ACC112 (cell line): Measurements from ENCODE around the gene KLC4.
A peak's percentile ranks its signal among the peaks of the same experiment; 100 is the strongest.

ENCODE experiments used
- H2AFZ ChIP-seq: fragments of 200-600 bp; sonication (generic); one replicate; pipeline ENCODE4 v1.6.0; 2017; ENCODE audit warnings: antibody characterized with exemption, low read length; ENCODE audit not compliant: unreplicated experiment
- H3K27ac ChIP-seq: fragments of 200-600 bp; sonication (generic); 2 replicates; pipeline ENCODE4 v1.5.1; 2014; ENCODE audit warnings: low read depth, mild to moderate bottlenecking, antibody characterized with exemption, low read length, moderate library complexity
- H3K27me3 ChIP-seq: fragments of 200-600 bp; sonication (generic); 2 replicates; pipeline ENCODE4 v1.6.1; 2014; ENCODE audit warnings: mild to moderate bottlenecking, antibody characterized with exemption, low read length, moderate library complexity, mixed read lengths; ENCODE audit not compliant: insufficient read depth
- H3K36me3 ChIP-seq: fragments of 200-600 bp; sonication (generic); 2 replicates; pipeline ENCODE4 v1.6.1; 2016; ENCODE audit warnings: mild to moderate bottlenecking, antibody characterized with exemption, low read length, moderate library complexity, mixed read lengths; ENCODE audit not compliant: insufficient read depth
- H3K4me1 ChIP-seq: fragments of 200-600 bp; sonication (generic); one replicate; pipeline ENCODE4 v1.6.1; 2016; ENCODE audit warnings: low read length, mixed read lengths; ENCODE audit not compliant: insufficient read depth, unreplicated experiment, control insufficient read depth
- H3K4me3 ChIP-seq: fragments of 200-600 bp; sonication (generic); 2 replicates; pipeline ENCODE4 v1.5.1; 2014; ENCODE audit warnings: mild to moderate bottlenecking, low read depth, low read length
- H3K79me2 ChIP-seq: fragments of 200-600 bp; sonication (generic); one replicate; pipeline ENCODE4 v1.6.0; 2016; ENCODE audit warnings: low read length; ENCODE audit not compliant: control insufficient read depth, unreplicated experiment, insufficient read depth

The KLC4 gene

GRCh38 chr6:43020052-43020705 lies 39.3 kb upstream of the KLC4 start:
- Histone ChIP-seq H3K4me3 (no peak overlapping the region), H3K79me2 (peaks cover 58% of the 10 kb centered on the region), H2AFZ (no peak overlapping the region), H3K27ac (peak overlapping the region; percentile 1; the same call in 1 of the 2 replicates), H3K27me3 (no peaks in the 10 kb centered on the region), H3K36me3 (peaks cover 8% of the 10 kb centered on the region; the same call in 1 of the 2 replicates), H3K4me1 (peaks cover 24% of the 10 kb centered on the region)

GRCh38 chr6:43020847-43021246 lies 38.6 kb upstream of the KLC4 start:
- Histone ChIP-seq H3K79me2 (peaks cover 52% of the 10 kb centered on the region), H3K4me1 (peaks cover 19% of the 10 kb centered on the region), H2AFZ (no peak overlapping the region), H3K27ac (peak overlapping the region; percentile 75), H3K27me3 (no peaks in the 10 kb centered on the region), H3K36me3 (peaks cover 8% of the 10 kb centered on the region; the same call in 1 of the 2 replicates), H3K4me3 (peak overlapping the region; percentile 100)

- peaks cover 46% of the 10 kb centered on the region for H3K79me2 ChIP-seq
- no peaks in the 10 kb centered on the region for H3K27me3 ChIP-seq
- H3K36me3 ChIP-seq: peaks cover 8% of the 10 kb centered on the region; the same call in 1 of the 2 replicates
- H3K4me1 ChIP-seq: peaks cover 13% of the 10 kb centered on the region
- H3K27ac ChIP-seq: peak within 1 kb of the TSS; percentile 75
- peak within 1 kb of the TSS; percentile 100 for H3K4me3 ChIP-seq
- peak within 1 kb of the TSS; percentile 40 for H2AFZ ChIP-seq
Observed at GRCh38 chr6:43021270-43022047, 38.0 kb upstream of the KLC4 start, which contains the start of gene RRP36. RRP36 (plus strand) TSS chr6:43021623; CDS start chr6:43021655, 32 bp downstream.

GRCh38 chr6:43024436-43024835 lies 35.0 kb upstream of the KLC4 start:
- Histone ChIP-seq H3K79me2 (peaks cover 32% of the 10 kb centered on the region), H3K4me1 (peaks cover 10% of the 10 kb centered on the region), H3K27me3 (no peaks in the 10 kb centered on the region), H3K36me3 (peaks cover 23% of the 10 kb centered on the region), H2AFZ (no peak overlapping the region), H3K4me3 (no peak overlapping the region), H3K27ac (no peak overlapping the region)

GRCh38 chr6:43026365-43026764 lies 33.1 kb upstream of the KLC4 start:
- peaks cover 25% of the 10 kb centered on the region for H3K36me3 ChIP-seq
- H3K4me3 ChIP-seq: no peak overlapping the region
- peaks cover 32% of the 10 kb centered on the region for H3K79me2 ChIP-seq
- H2AFZ ChIP-seq: no peak overlapping the region
- H3K4me1 ChIP-seq: peaks cover 4% of the 10 kb centered on the region
- no peaks in the 10 kb centered on the region for H3K27me3 ChIP-seq
- H3K27ac ChIP-seq: no peak overlapping the region

- Histone ChIP-seq H2AFZ (no peak overlapping the region), H3K27ac (no peak overlapping the region), H3K27me3 (no peaks in the 10 kb centered on the region), H3K79me2 (peaks cover 10% of the 10 kb centered on the region), H3K36me3 (peaks cover 26% of the 10 kb centered on the region), H3K4me3 (no peak overlapping the region), H3K4me1 (no peaks in the 10 kb centered on the region)
Observed at GRCh38 chr6:43029120-43029519, 30.3 kb upstream of the KLC4 start.

GRCh38 chr6:43032326-43032725 lies 27.1 kb upstream of the KLC4 start:
- Histone ChIP-seq H2AFZ (no peak overlapping the region), H3K4me3 (no peak overlapping the region), H3K4me1 (no peaks in the 10 kb centered on the region), H3K27ac (no peak overlapping the region), H3K36me3 (peaks cover 15% of the 10 kb centered on the region; the same call in 1 of the 2 replicates), H3K79me2 (no peaks in the 10 kb centered on the region), H3K27me3 (no peaks in the 10 kb centered on the region)

GRCh38 chr6:43033496-43034189 lies 25.8 kb upstream of the KLC4 start:
- Histone ChIP-seq H3K27ac (no peak overlapping the region), H3K4me3 (no peak overlapping the region), H3K36me3 (peaks cover 11% of the 10 kb centered on the region; the same call in 1 of the 2 replicates)

GRCh38 chr6:43034190-43034525 lies 25.3 kb upstream of the KLC4 start:
- Histone ChIP-seq H3K4me1 (no peaks in the 10 kb centered on the region), H2AFZ (no peak overlapping the region), H3K27me3 (no peaks in the 10 kb centered on the region), H3K4me3 (no peak overlapping the region), H3K36me3 (peaks cover 8% of the 10 kb centered on the region; the same call in 1 of the 2 replicates), H3K27ac (no peak overlapping the region), H3K79me2 (no peaks in the 10 kb centered on the region)

More at GRCh38 chr6:43033496-43034189, 25.8 kb upstream of the KLC4 start:
- Histone ChIP-seq H3K79me2 (no peaks in the 10 kb centered on the region), H3K4me1 (no peaks in the 10 kb centered on the region), H3K27me3 (no peaks in the 10 kb centered on the region), H2AFZ (no peak overlapping the region)

GRCh38 chr6:43035495-43036194 lies 23.8 kb upstream of the KLC4 start:
- H3K4me1 ChIP-seq: no peaks in the 10 kb centered on the region
- no peaks in the 10 kb centered on the region for H3K27me3 ChIP-seq
- no peak overlapping the region for H2AFZ ChIP-seq
- H3K36me3 ChIP-seq: peaks cover 4% of the 10 kb centered on the region; the same call in 1 of the 2 replicates
- H3K4me3 ChIP-seq: no peak overlapping the region
- H3K27ac ChIP-seq: no peak overlapping the region
- no peaks in the 10 kb centered on the region for H3K79me2 ChIP-seq
